Gastroesophageal sphincter (tissue), 4 donors: ENCODE results near the gene BMAL1. TPM values are rescaled to one million over a fixed set of nuclear protein-coding genes. Genes with fewer than 3 reads are reported as not detected.

Experiments used
- ATAC-seq: fragments of 150-250 bp; one replicate; pipeline ENCODE4 v1.9.1; 2016; ENCODE audit warnings: mild to moderate bottlenecking, moderate library complexity
- H3K27ac ChIP-seq, 4 donors: fragments of 200-600 bp; sonication (generic) in 3 of 4; 1 replicate in 3 of 4; 2 replicates in 1 of 4; pipeline ENCODE4 v1.5.1; 2016 to 2019
- H3K27me3 ChIP-seq: fragments of 200-600 bp; sonication (generic); one replicate; pipeline ENCODE4 v1.5.1; 2019
- H3K36me3 ChIP-seq, 2 donors: fragments of 200-600 bp; sonication (generic); one replicate each; pipeline ENCODE4 v1.5.1; 2019; ENCODE audit warnings: control low read depth in 1 of 2
- H3K4me1 ChIP-seq, 3 donors: fragments of 200-600 bp; sonication (generic); 1 replicate in 2 of 3; 2 replicates in 1 of 3; pipeline ENCODE4 v1.5.1; 2016 to 2019; ENCODE audit warnings: control low read depth in 2 of 3
- H3K4me3 ChIP-seq, 2 donors: fragments of 200-600 bp; sonication (generic); one replicate each; pipeline ENCODE4 v1.5.1; 2019; ENCODE audit warnings: mild to moderate bottlenecking in 1 of 2, moderate library complexity in 1 of 2
- H3K9me3 ChIP-seq, 3 donors: fragments of 200-600 bp; sonication (generic); one replicate each; pipeline ENCODE4 v1.5.1; 2017 to 2019; ENCODE audit warnings: control low read depth in 2 of 3
- CTCF ChIP-seq, 4 experiments: fragments of 200-600 bp in 2 of 4; fragments of 450-650 bp in 2 of 4; sonication (generic) in 1 of 4; IDR thresholded peaks; one replicate each; pipeline ENCODE4 v1.5.1; 2017 to 2019; ENCODE audit warnings: antibody characterized with exemption in 4 of 4, mild to moderate bottlenecking in 2 of 4, moderate library complexity in 2 of 4
- EP300 ChIP-seq: sonication (generic); formaldehyde crosslinking; IDR thresholded peaks from one replicate; pipeline ENCODE4 v1.6.1; 2017; ENCODE audit warnings: antibody characterized with exemption, mild to moderate bottlenecking
- POLR2A ChIP-seq, 2 donors: fragments of 450-650 bp; IDR thresholded peaks; one replicate each; pipeline ENCODE4 v1.6.1; 2017; ENCODE audit warnings: antibody characterized with exemption in 2 of 2, mild to moderate bottlenecking in 2 of 2, moderate library complexity in 1 of 2
- POLR2AphosphoS5 ChIP-seq: sonication (generic); formaldehyde crosslinking; IDR thresholded peaks from one replicate; pipeline ENCODE4 v1.6.1; 2017; ENCODE audit warnings: antibody characterized with exemption
- WGBS, 2 donors: methylation state at CpG; one replicate each; pipeline ENCODE4 v1.1.5; 2018; ENCODE audit warnings: low coverage in 1 of 2; 5-methylcytosine and 5-hydroxymethylcytosine counted together
- total RNA-seq, 4 donors: library from RNA; depleted of rRNA; stranded (reverse); fragments of >200 nt; gene quantifications; one replicate each; pipeline ENCODE4 v1.1.0, GENCODE V29; 2016

BMAL1 gene
- total RNA-seq, 4 donors from 2014 or later = 32.2 to 38.4 (median 36.0) TPM

GRCh38 chr11:13315517-13316432 lies 38.2 kb downstream of the BMAL1 start:
- no peaks in the 10 kb centered on the region for H3K27me3 ChIP-seq
- H3K27ac ChIP-seq = peak overlapping the region in 2 of 4 donors; percentile 22 to 26
- no peaks in the 10 kb centered on the region for H3K9me3 ChIP-seq

DNA sequence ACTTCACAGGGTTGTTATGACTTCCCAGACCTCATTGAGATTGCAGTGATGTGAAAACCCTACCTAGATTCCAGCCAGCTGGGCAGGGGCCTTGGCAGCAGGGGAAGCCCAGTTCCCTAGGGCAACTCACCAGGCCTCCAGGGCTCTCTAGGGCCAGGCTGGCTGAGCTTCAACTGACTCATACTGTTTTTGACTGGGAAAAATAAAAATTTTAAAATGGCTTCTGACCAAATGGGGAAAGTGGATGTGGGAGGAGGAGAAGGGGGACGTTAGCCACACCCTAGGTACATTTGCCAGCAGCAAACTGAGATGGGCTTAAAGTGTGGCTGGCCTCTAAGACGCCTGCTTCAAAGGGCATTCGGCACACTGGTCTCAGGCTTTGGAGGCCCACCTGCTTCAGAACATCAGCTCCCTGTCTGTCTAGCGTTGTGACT lies 39.0 kb downstream of the BMAL1 start:
- no peak for TF ChIP-seq EP300
- TF ChIP-seq POLR2A (IDR thresholded peaks at IDR 0.05) = no peak
- no peak for TF ChIP-seq POLR2AphosphoS5
- TF ChIP-seq CTCF (IDR thresholded peaks at IDR 0.05) = no peak
- ATAC-seq = peak; percentile 77
- no peaks in the 10 kb centered on the region for H3K27me3 ChIP-seq
- H3K36me3 ChIP-seq = no peaks in the 10 kb centered on the region
- peak overlapping the region in 2 of 4 donors; percentile 26 to 30 for H3K27ac ChIP-seq
- H3K4me1 ChIP-seq = peaks cover 0 to 68% (median 22%) of the 10 kb centered on the region in 3 donors
- 46 to 64% methylated on average over 3 to 4 of the region's 4 CpGs for WGBS, 2 donors
- no peaks in the 10 kb centered on the region for H3K9me3 ChIP-seq
- H3K4me3 ChIP-seq = no peak overlapping the region

More at GRCh38 chr11:13315517-13316432, 38.2 kb downstream of the BMAL1 start:
- peaks cover 0 to 6% of the 10 kb centered on the region in 2 donors for H3K36me3 ChIP-seq
- 80 to 91% methylated on average over 3 to 9 of the region's 11 CpGs for WGBS, 2 donors
- no peak for ATAC-seq
- peaks cover 0 to 68% (median 22%) of the 10 kb centered on the region in 3 donors for H3K4me1 ChIP-seq
- no peak overlapping the region for H3K4me3 ChIP-seq
- no peak for TF ChIP-seq EP300
- no peak for TF ChIP-seq POLR2AphosphoS5
- TF ChIP-seq CTCF (IDR thresholded peaks at IDR 0.05) = no peak
- no peak for TF ChIP-seq POLR2A (IDR thresholded peaks at IDR 0.05)

GRCh38 chr11:13317293-13318080 lies 39.9 kb downstream of the BMAL1 start:
- Histone ChIP-seq H3K27ac (no peak overlapping the region), H3K27me3 (no peaks in the 10 kb centered on the region), H3K9me3 (no peaks in the 10 kb centered on the region), H3K4me1 (peaks cover 0 to 68% (median 22%) of the 10 kb centered on the region in 3 donors), H3K4me3 (no peak overlapping the region), H3K36me3 (no peaks in the 10 kb centered on the region)
- no peak for ATAC-seq
- 84 to 88% methylated on average over 4 of the region's 4 CpGs for WGBS, 2 donors
- TF ChIP-seq POLR2A (IDR thresholded peaks at IDR 0.05) = no peak
- TF ChIP-seq EP300 = no peak
- TF ChIP-seq POLR2AphosphoS5 = no peak
- no peak for TF ChIP-seq CTCF (IDR thresholded peaks at IDR 0.05)

GRCh38 chr11:13318498-13319295 lies 41.1 kb downstream of the BMAL1 start:
- H3K27me3 ChIP-seq = no peaks in the 10 kb centered on the region
- no peak overlapping the region for H3K4me3 ChIP-seq
- TF ChIP-seq EP300 (no peak), POLR2AphosphoS5 (no peak), CTCF (IDR thresholded peaks at IDR 0.05) (no peak), POLR2A (IDR thresholded peaks at IDR 0.05) (no peak)
- no peaks in the 10 kb centered on the region for H3K9me3 ChIP-seq
- WGBS, 2 donors = 36 to 41% methylated on average over 2 of the region's 2 CpGs
- no peak overlapping the region for H3K27ac ChIP-seq
- H3K36me3 ChIP-seq = peaks cover 0 to 4% of the 10 kb centered on the region in 2 donors
- ATAC-seq = no peak
- H3K4me1 ChIP-seq = peaks cover 0 to 60% (median 22%) of the 10 kb centered on the region in 3 donors
